ENCODE data around the gene ITM2A.
A peak's percentile ranks its signal among the peaks of the same experiment; 100 is the strongest.

Gene ITM2A

GRCh38 chrX:79366873-79367749 lies at the start of gene ITM2A:
Gene ITM2A, minus strand, starts transcription at chrX:79367334. Its CDS starts 119 bp downstream, at chrX:79367215.
- DNase-seq (ENCODE audit: low spot score): peak; percentile 51

- DNase-seq (ENCODE audit: low spot score): no peak
Observed at GRCh38 chrX:79415056-79415455, 47.9 kb upstream of the ITM2A start.

- no peak for DNase-seq (ENCODE audit: low spot score)
Observed at GRCh38 chrX:79413963-79414362, 46.8 kb upstream of the ITM2A start.

DNA sequence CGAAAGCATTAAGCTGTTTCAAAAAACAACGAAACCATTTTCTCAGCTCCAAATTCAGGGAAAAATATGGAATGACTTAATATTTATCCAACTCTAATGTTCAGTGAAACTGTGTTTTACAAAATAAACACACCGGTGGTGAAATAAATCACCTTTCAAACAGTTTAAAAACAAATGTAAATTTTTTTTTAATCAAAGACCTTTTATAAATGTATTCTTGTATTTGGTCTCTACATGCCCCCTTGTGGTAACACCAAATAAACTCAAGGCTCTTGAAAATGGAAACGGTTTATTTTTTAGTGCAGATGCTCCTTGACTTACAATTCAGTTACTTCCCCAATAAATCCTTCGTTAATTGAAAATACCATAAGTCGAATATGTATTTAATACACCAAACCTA lies 45.8 kb upstream of the ITM2A start:
- DNase-seq (ENCODE audit: low spot score): peak; percentile 40

GRCh38 chrX:79412166-79412565 lies 45.0 kb upstream of the ITM2A start:
- DNase-seq (ENCODE audit: low spot score): no peak

GRCh38 chrX:79409657-79410056 lies 42.5 kb upstream of the ITM2A start:
- no peak for DNase-seq (ENCODE audit: low spot score)

DNA sequence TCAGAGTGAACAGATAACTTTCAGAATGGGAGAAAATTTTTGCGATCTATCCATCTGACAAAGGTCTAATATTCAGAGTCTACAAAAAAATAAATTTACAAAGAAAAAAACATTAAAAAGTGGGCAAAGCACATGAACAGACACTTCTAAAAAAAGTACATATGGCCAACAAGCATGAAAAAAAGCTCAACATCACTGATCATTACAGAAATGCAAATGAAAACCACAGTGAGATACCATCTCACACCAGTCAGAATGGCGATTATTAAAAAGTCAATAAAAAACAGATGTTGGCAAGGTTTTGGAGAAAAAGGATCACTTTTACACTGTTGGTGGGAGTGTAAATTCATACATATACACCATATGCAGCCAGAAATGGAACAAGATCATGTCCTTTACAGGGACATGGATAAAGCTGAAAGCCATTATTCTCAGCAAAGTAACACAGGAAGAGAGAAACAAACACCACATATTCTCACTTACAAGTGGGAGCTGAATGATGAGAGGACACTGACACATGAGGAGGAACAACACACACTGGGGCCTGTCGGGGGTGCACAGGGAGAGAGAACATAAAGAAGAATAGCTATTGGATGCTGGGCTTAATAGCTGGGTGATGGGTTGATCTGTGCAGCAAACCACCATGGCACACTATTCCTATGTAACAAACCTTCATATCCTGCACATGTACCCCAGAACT lies 41.6 kb upstream of the ITM2A start:
- no peak for DNase-seq (ENCODE audit: low spot score)

DNA sequence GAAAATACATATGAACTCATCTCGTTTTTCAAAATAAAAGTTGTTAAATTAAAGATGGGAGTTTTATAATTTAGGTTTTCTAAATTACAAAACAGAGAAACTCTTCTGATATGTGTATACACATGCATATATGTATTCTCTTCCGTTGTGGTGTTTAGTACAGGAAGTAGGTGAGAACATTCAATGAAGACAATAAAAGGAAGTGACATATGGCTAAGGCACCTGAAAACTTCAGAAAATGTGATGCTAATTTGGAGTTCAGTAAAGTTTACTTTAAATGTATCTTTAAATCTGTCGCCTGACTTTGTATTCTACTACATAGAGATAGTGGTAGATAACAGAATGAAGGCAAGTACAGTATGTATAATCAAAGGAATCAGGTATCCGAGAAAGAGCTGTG lies 33.5 kb upstream of the ITM2A start:
- peak; percentile 9 for DNase-seq (ENCODE audit: low spot score)

DNA sequence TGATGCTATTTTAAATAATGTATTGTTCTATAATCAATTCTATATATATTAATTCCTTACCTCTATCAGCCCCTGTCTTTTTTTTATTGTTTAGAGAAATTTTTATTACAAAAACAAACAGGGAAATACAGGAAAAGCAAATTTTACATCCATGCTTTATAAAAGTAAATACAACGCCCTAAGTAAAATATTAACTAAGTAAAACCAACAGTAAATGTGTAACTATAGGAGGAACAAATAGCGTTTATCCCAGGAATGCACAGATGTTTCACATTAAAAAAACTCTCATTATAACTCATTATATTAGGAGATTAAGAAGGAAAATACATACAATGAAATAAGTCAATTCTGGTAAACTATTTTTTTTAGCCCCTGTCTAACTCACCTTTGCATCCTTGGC lies 8.2 kb upstream of the ITM2A start:
- no peak for DNase-seq (ENCODE audit: low spot score)

GRCh38 chrX:79371640-79372039 lies 4.5 kb upstream of the ITM2A start:
- no peak for DNase-seq (ENCODE audit: low spot score)

- no peak for DNase-seq (ENCODE audit: low spot score)
Observed at GRCh38 chrX:79371101-79371500, 4.0 kb upstream of the ITM2A start.

DNA sequence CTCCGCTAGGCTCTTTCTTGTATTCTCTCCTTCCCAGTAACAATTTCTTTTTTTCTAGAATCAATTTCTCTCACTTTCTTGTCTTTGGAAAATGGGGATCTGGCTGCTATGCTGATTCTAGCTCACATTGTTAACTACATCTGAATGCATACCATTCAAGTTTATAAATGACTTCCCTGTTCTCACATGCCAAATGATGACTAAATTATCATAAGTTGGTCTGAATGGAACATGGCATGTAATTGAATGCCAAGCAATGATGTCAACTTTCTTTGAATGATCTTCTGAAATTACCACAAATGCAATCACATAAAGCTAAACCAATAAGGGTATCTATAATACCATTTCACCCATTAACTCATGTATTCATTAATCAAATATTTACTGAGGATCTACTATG lies 2.7 kb upstream of the ITM2A start:
- no peak for DNase-seq (ENCODE audit: low spot score)

GRCh38 chrX:79368441-79368840 lies 1.3 kb upstream of the ITM2A start:
- no peak for DNase-seq (ENCODE audit: low spot score)

- DNase-seq (ENCODE audit: low spot score): no peak
Observed at GRCh38 chrX:79367907-79368306, 773 bp upstream of the ITM2A start.

GRCh38 chrX:79366556-79366872 lies 620 bp downstream of the ITM2A start:
- no peak for DNase-seq (ENCODE audit: low spot score)

DNA sequence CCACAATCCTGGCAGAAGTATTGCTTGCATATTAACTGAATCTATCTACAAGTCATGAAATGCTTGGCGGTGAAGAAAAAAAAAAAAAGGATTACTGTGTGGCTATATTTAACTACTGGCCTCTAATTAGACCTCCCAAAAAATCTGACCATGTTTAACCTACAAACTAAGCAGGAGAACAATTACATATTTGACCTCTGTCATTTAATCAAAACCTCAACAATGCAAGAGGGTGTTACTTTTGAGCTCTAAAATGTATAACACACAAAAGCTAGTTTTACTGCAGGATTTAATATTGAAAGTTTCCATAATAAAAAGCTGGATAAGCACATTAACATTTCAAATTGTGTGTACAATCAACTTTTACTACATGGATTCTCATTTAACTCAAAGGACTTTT lies 1.5 kb downstream of the ITM2A start:
- DNase-seq (ENCODE audit: low spot score): no peak

DNA sequence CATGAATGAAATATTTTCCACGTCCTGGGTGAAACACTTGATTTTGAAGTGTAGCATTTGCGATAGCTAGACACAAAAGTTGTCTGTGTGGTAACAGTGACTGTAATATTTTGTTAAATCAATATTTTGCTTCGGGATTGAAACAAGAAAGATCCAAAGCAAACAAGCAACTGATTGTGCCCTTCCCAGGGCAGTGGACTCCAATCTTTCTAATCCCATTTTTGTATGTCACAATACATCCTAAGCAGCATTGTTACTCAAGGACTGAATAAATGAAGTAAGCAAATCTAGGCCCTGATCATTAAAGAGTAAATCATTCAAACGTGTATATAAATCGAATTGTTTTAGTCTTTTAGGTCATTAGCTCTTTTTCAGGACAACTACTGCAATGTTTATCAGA lies 2.8 kb downstream of the ITM2A start:
- no peak for DNase-seq (ENCODE audit: low spot score)

DNA sequence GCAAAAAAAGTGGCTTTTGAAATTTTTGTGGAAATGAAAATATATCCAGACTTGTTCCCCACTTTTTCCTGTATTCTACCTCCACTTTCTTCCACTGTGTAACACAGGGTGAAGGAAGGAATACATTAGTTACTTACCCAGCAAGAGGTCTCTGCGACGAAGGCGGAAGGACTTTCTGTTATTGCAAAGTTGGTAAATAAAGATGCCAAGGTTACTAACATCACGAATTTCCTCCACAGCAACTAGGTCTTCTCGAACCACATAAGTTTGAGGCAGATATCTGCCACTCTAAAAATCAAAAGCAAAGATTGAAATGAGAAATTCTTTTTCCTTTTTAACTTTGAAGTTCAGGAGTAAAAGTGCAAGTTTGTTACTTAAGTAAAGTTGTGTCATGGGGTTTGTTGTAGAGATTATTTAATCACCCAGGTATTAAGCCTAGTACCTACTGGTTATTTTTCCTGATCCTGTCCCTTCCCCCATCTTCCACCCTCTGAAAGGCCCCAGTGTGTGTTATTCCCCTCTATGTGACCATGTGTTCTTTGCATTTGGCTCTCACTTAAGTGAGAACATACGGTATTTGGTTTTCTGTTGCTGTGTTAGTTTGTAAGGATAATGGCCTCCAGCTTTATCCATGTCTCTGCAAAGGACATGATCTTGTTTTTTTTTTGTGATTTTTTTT lies 5.8 kb downstream of the ITM2A start:
- peak; percentile 17 for DNase-seq (ENCODE audit: low spot score)

DNA sequence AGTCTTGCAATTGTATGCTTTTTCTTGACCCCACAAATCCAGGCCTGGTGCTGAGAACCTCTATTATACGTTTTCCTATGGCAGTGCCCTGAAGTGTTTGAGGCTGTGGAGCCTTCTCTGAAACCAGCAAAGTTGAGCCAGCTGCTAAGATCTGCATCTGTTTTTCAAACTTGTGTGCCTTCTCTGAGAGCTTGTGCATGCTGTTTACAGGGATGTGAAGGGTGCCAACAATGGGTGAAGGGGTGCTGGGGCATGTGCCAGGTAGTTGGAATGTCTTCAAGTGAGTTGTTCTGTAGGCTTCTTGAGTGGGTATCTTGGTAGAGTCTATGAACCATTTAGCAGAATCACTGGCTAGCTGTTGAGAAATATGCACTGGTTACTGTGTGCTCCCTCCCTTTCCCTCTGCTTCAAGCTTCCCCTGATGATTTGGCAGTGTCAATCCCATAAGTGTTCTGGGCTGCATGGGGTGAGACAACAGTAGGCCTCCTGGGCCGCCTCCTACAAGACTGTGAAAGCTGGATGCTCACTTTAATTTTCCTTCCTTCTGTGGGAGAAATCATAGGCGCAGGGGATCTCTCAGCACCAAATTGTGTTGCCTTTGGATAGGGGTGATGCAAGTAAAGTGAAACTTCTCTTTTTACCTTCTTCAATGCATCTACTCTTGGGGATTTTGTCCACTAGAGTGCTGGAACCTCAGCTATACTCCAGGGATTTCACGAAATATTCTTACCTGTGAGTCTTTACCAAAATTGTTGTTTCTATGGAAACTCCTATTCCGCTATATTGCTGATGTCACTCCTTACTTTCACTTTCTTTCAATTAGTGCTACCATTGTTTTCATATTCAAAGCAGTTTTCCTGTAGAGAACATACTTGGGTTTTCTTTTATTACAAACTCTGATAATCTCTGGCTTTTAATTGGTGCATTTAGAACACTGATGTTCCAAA lies 30.0 kb downstream of the ITM2A start:
- no peak for DNase-seq (ENCODE audit: low spot score)

GRCh38 chrX:79330022-79330421 lies 37.1 kb downstream of the ITM2A start:
- DNase-seq (ENCODE audit: low spot score): no peak

DNA sequence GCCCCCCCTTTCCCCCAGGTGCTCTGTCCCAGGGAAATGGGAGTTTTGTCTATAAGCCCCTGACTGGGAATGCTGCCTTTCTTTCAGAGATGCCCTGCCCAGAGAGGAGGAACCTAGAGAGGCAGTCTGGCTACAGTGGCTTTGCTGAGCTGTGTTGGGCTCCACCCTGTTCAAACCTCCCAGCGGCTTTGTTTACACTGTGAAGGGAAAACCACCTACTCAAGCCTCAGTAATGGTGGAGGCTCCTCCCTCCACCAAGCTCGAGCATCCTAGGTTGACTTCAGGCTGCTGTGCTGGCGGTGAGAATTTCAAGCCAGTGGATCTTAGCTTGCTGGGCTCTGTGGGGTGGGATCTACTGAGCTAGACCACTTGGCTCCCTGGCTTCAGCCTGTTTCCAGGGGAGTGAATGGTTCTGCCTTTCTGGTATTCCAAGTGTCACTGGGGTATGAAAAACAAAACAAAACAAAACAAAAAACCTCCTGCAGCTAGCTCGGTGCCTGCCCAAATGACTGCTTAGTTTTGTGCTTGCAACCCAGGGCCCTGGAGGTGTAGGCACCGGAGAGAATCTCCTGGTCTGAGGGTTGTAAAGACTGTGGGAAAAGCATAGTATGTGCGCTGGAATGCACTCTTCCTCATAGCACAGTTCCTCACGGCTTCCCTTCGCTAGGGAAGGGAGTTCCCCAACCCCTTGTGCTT lies 41.7 kb downstream of the ITM2A start:
- peak; percentile 53 for DNase-seq (ENCODE audit: low spot score)
